ENCODE data around the gene AIRE.

GRCh38 chr21:44331209-44331608 is 45.5 kb downstream of the AIRE start:
- TF ChIP-seq CTCF (IDR thresholded peaks at IDR 0.05), result no peak
- TF ChIP-seq POLR2AphosphoS5 (IDR thresholded peaks at IDR 0.05), result no peak
